Activated CD4-positive, alpha-beta T cell treated with anti-CD3 and anti-CD28 coated beads, Interleukin-2, amount 50 U/mL, for 48 hours (primary cell): ENCODE data around the gene FKBP1B.
"Not testable (repeated sequence)": the region's sequence is repeated elsewhere in the genome, so short reads cannot be mapped to it uniquely, and the experiment has no call there.

ENCODE experiments used
- DNase-seq, 2 experiments: peaks; one replicate each; pipeline ENCODE4 v3.0.0-alpha.2; 2020

The FKBP1B gene

DNA sequence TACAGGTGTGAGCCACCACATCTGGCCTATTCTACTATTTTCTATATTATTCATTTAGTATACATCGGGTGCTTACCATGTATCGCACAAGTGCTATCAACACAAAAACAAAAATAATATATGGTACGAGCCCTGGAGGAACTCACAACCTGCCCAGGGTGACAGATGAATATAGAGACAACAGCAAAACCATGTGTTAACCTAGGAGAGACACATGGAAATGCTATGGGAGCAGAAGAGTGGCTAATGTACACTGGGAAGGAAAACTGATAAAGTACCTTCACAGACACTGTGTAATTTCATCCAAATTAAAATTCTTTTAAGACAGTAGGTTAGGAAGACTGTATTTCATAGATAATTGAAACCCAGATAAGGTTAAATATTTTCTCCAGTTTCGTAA is 22.7 kb downstream of the FKBP1B start:
- no peak for DNase-seq

- peak in 1 of 2 experiments; percentile 9 for DNase-seq
These were observed 24.3 kb downstream of the FKBP1B start for GRCh38 chr2:24073816-24074215.

DNA sequence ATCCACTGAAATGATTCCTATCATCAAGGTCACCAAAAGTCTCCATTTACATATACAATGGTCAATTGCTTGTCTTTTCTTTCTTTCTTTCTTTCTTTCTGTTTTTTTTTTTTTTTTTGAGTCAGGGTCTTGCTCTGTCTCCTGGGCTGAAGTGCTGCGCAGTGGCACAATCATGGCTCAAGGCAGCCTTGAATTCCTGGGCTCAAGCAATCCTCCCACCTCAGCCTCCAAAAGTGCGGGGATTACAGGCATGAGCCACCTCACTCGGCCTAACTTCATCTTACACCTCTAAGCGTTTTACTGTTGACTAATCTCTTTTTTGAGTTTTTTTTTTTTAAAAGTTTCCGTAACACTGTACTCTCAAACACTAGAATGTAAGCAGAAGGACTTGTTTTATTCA is 25.7 kb downstream of the FKBP1B start:
- DNase-seq = no peak

DNA sequence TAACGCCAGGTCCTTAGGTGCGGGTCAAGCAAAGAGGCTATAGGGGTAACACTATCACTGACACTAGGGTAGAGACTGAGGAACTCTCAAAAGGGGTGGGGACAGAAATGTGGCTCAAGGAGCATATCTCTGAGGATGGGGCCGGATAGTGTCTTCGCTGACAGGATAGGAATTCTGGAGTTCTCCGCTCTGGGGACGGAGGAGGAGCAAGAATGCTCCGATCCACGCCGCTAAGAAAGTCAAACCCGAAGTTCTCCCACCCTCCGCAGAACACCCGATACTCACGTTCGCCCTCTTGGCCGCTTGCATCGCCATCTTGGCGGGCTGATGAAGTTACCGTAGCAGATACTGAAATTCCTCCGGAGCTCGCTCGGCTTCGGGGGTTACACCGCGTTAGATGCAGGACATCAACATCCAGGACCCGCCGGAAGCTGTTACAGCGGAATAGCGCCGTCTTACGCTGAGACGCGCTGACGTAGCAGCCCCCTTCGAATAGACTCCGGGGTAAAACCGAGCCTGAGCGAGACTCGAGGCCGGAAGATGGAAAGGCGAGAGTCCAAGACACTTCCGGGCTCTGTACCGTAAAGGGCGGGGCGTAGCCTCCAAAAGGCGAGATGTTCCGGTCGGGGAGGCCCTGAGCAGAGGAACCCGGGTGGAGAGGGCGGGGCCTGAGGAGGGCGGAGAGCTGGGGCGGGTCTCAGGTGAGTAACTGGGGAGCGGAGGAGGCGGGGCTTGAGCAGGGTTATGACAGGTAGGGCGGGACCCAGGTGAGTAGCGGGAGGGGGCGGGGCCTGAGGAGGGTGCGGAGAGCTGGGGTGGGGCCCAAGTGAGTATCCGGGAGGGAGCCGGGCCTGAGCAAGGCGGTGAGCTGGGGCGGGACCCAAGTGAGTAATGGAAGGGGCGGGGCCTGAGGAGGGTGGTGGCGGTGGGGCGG is 26.6 kb downstream of the FKBP1B start, which contains the start of gene SF3B6:
TSS of gene SF3B6 (minus strand) at position 412 of the 934 bp plus-strand sequence. CDS start at position 315, 97 bp downstream.
- peak; percentile 100 for DNase-seq

GRCh38 chr2:24076849-24077534 is 27.5 kb downstream of the FKBP1B start:
- DNase-seq = no peak

- DNase-seq = no peak
These were observed 28.0 kb downstream of the FKBP1B start for GRCh38 chr2:24077535-24077877.

GRCh38 chr2:24077879-24078278 is 28.3 kb downstream of the FKBP1B start:
- DNase-seq = no peak

- no peak for DNase-seq
These were observed 31.2 kb downstream of the FKBP1B start for GRCh38 chr2:24080701-24081100.

DNA sequence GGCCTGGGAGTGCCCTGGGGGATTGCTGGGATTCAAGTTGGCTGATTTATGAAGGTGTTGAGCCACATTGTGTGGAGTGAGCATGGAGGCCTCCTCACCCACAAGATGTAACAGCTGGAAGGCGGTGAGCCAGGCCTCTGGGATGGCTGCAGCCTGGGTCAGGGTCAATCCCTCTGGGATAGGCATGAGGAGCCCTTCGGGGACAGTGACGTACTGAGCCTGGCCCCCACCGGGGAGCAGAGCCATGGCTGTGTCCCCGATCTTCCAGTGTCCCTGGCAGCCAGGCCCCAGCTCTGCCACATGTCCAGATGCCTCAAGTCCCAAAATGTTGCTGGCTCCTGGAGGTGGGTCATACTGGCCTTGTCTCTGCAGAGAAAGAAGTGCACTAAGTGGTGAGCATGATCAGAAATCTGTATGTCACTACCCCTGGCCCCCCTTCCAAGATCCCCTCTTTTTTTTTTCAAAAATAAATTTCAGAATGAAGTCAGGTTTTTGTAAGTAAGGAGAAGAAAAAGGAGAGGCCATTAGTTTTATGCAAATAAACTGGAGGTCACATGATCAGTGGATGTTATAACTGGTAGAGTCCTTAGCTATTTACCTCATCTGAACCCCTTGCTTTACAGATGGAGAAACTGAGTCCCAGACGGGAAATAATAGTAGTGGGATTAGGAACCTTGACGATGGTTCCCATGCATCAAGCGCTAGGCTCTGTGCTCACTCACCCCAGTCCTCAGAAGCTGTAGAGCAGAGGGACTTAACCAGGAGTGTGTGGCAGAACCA is 33.4 kb downstream of the FKBP1B start:
- DNase-seq = no peak

GRCh38 chr2:24083567-24084385 is 34.2 kb downstream of the FKBP1B start:
- DNase-seq = no peak

DNA sequence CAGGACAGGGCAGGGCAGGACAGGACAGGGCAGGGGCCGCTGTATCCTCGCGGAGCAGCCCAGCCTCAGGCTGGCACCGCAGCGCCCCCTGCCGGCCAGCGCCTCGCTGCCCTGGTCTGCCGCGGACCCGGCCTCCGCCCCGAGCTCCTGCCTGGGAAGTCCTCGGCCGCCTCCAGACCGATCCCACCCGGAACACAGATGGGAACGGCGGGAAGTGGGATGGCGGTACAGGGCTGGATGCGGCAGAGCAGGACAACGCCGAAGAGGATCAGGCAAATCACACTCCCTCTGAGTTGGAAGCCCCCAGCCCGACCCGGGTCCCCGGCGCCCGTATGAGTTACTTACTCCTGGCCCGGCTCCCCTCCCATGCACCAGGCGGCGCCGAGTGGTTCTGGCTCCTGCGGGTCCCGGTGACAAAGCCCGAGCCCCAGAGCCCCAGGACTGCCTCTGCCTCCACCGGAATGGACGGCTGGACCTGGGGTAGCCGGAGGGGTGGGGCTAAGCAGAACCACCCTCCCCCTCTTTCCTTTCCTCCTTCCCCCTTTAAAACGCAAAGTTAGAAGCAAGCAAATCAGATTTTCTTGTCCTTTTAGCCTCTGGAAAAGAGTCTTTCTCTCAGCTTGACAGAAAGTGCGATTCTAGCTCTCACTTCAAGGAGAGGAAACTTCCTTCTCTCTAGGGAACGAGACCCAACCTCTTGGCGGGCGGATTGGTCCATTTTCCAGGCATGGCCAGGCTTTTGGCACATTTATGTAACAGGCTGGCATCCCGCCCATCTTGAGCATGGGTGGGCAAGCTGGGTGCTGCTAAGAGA is 35.1 kb downstream of the FKBP1B start, which contains the start of gene TP53I3:
TSS of gene TP53I3 (minus strand) at position 449 of the 814 bp plus-strand sequence. CDS start 508 bp downstream, outside the sequence.
- peak; percentile 87 to 89 for DNase-seq

DNA sequence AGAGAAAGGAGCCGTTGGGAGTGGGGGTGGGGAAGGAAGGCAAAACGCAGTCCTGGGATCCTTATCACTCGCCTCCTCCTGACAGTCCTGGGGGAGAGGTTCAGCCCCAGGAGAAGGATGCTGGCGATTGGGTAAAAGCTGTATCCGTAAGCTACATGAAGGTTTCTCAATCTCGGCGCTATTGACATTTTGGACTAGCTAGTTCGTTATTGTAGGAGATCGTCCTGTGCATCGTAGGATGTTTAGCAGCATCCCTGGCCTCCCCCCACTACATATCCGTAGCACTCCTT is 35.6 kb downstream of the FKBP1B start:
- DNase-seq = no peak

GRCh38 chr2:24086241-24086640 is 36.7 kb downstream of the FKBP1B start:
- no peak for DNase-seq

DNA sequence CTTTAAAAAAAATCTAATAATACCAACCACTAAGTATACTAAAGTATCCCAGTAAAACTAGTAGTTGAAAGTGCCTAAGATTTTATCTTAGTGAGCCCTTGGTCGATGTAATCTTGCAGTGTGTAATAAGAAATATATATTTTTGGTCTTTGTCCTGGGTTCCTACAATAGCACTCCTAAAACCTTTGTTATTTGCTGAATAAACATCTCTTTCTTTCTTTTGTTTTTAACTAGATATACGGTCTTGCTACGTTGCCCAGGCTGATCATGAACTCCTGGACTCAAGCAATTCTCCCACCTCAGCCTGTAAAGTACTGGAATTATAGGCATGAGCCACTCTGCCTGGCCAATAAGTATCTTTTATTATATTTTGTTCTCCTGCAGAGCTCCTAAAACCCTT is 37.5 kb downstream of the FKBP1B start:
- no peak for DNase-seq

DNA sequence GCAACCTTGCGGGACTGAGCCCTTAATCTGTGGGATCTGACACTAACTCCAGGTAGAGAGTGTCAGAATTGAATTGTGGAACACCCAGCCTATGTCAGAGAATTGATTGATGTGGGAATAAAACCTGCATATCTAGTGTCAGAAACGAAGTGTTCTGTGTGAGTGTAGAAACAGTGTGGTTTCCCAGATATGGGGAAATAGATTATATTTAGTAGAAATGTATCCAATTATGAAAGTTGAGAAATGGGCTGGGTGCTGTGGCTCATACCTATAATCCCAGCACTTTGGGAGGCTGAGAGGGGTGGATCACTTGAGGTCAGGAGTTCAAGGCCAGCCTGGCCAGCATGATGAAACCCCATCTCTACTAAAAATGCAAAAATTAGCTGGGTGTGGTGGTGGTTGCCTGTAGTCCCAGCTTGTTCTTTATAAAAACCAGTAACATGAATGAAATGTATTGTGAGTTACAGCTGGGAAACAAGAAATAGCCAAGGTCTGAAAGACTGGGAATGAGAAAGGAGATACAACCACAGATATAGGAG is 39.3 kb downstream of the FKBP1B start:
- DNase-seq = no peak

DNA sequence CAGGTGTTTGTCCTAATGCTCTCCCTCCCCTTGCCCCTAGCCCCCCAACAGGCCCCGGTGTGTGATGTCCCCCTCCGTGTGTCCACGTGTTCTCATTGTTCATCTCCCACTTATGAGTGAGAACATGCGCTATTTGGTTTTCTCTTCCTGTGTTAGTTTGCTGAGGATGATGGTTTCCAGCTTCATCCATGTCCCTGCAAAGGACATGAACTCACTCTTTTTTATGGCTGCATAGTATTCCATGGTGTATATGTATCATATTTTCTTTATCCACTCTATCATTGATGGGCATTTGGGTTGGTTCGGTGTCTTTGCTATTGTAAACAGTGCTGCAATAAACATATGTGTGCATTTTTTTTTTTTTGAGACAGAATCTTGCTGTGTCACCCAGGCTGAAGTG is 43.7 kb downstream of the FKBP1B start:
- not testable (repeated sequence) for DNase-seq

- not testable (repeated sequence) for DNase-seq
These were observed 45.7 kb downstream of the FKBP1B start for GRCh38 chr2:24095171-24095677.

DNA sequence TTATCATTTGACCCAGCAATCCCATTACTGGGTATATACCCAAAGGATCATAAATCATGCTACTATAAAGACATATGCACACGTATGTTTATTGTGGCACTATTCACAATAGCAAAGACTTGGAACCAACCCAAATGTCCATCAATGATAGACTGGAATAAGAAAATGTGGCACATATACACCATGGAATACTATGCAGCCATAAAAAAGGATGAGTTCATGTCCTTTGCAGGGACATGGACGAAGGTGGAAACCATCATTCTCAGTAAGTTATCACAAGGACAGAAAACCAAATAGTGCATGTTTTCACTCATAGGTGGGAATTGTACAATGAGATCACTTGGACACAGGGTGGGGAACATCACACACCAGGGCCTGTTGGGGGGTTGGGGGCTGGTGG is 51.2 kb downstream of the FKBP1B start:
- DNase-seq = not testable (repeated sequence)

DNA sequence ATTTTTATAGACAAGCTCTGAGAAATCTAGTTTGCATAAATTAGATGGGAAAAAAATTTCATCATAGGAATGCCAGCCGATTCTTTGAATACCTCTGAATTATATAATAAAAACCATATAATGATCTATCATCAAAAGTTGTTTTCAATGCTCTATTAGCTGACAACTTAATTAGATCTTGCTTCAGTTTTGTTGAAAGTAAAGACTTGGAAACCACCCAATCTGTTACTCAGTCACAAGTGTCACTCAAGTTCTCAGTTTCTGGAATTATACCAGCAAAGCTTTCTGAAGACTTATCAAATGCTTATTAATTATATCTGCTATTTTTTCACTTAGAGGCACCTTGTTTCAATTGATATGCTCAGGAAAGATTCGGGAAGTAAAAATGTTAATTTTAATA is 52.5 kb downstream of the FKBP1B start:
- DNase-seq = no peak

- DNase-seq = no peak
These were observed 53.1 kb downstream of the FKBP1B start for GRCh38 chr2:24102677-24103076.

DNA sequence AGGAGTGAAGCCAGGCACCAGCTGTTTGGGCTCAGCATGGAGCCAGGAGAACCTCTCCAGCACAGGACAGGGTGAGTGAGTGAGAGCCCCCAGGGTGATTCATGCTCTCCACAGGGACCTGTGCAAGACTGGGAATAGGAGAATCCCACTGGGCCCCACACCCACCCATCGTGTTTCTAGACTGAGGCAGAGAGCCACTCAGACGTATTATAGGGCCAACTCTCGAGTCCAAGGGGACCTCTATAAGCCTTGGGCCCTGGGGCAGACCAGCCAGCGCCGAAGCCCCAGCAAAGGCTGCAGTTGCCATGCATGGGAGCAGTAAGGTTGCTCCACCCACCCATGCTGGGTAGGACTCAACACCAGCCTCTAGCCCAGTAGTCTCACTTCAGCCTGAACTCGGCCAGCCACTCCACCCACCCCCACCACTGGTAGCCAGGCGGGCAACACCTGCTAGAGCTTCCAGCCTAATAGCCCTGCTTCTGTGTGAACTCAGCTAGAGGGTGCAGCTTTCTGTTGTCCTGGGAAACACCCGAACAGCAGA is 54.6 kb downstream of the FKBP1B start:
- DNase-seq = no peak
